Measurements from ENCODE around the gene POLDIP2. TPM values are rescaled to one million over a fixed set of nuclear protein-coding genes. Genes with fewer than 3 reads are reported as not detected.

POLDIP2 gene
- total and polyA plus RNA-seq, 2 of the 13 experiments (the other 11 are each of a cell fraction or from before 2014, with no cell fraction given): 85.9 to 114 TPM

DNA sequence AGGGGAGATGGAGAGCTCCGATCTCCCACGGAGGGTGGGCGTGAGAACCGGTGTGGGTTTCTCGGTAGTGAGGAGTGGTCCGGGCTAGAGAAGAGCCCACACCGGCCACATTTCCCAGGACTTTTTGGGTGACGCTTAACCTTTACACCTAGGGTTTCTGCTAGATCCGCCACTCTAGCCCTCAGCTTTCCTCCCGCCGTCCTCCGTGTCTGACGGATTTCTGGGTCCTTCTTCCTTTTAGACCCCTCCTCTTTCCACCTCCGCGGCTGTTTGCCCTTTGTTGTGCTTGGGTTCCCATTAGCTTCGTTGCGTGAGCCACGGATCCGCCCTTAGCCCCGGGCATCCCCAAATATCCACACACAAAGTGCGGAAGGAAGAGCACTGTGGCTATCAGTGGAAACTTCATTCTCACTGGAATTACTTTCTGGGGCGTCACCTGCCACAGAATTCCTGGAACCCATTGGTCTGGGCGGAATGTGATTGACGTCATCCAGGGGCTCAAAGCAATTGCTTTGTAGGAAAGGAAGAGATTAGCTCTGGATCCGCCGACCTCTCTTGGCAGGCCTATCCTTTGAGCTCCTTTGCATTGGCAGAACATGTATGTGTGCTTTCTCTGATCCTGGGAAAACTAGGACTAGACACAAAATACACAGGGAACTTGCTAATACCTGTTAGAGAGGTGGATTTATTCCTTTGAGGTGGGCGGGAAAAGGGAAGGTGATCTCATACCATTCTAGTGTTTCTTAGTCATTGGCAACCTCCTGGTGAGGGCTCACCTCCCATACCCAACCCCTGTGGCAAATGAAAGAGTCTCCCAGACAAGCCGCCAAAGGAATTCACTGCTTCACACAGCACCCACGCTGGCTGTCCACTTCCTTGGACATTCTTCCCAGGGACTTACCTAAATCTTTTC lies 21.1 kb downstream of the POLDIP2 start (continued):
- TF ChIP-seq NFYC (CRISPR knock-in tag; IDR thresholded peaks at IDR 0.05): peak; percentile 39; the same call in 1 of the 2 replicates
- no peak for TF ChIP-seq GLI4 (CRISPR knock-in tag; IDR thresholded peaks at IDR 0.05; ENCODE audit: borderline replicate concordance)
- TF ChIP-seq PTBP1 (IDR thresholded peaks at IDR 0.05; ENCODE audit: low read depth, low read length, poor library complexity, severe bottlenecking): no peak
- TF ChIP-seq MTF2 (CRISPR knock-in tag; IDR thresholded peaks at IDR 0.05; ENCODE audit: borderline replicate concordance): no peak
- TF ChIP-seq GATA4 (IDR thresholded peaks at IDR 0.05; ENCODE audit: borderline replicate concordance, low read depth): no peak
- TF ChIP-seq GFI1 (CRISPR knock-in tag; IDR thresholded peaks at IDR 0.05; ENCODE audit: borderline replicate concordance): no peak
- TF ChIP-seq ATF1 (CRISPR knock-in tag; IDR thresholded peaks at IDR 0.05): 0 out of 2 replicates have a peak, but pooled peaks have one; percentile 44
- 0 out of 2 replicates have a peak, but pooled peaks have one; percentile 5 for TF ChIP-seq ZNF616 (CRISPR knock-in tag; IDR thresholded peaks at IDR 0.05; ENCODE audit: low read depth)
- TF ChIP-seq, protein P1, sequence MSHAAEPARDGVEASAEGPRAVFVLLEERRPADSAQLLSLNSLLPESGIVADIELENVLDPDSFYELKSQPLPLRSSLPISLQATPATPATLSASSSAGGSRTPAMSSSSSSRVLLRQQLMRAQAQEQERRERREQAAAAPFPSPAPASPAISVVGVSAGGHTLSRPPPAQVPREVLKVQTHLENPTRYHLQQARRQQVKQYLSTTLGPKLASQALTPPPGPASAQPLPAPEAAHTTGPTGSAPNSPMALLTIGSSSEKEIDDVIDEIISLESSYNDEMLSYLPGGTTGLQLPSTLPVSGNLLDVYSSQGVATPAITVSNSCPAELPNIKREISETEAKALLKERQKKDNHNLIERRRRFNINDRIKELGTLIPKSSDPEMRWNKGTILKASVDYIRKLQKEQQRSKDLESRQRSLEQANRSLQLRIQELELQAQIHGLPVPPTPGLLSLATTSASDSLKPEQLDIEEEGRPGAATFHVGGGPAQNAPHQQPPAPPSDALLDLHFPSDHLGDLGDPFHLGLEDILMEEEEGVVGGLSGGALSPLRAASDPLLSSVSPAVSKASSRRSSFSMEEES (CRISPR knock-in tag; IDR thresholded peaks at IDR 0.05): no peak
- no peak for TF ChIP-seq ZNF788 (CRISPR knock-in tag; IDR thresholded peaks at IDR 0.05; ENCODE audit: borderline replicate concordance)
- no peak for TF ChIP-seq YY1 (IDR thresholded peaks at IDR 0.05; ENCODE audit: insufficient read depth, insufficient replicate concordance, low read depth, low read length)
- TF ChIP-seq ZBTB20 (CRISPR knock-in tag; IDR thresholded peaks at IDR 0.05; ENCODE audit: borderline replicate concordance, low read depth): 0 out of 2 replicates have a peak, but pooled peaks have one; percentile 6
- TF ChIP-seq, protein P2, sequence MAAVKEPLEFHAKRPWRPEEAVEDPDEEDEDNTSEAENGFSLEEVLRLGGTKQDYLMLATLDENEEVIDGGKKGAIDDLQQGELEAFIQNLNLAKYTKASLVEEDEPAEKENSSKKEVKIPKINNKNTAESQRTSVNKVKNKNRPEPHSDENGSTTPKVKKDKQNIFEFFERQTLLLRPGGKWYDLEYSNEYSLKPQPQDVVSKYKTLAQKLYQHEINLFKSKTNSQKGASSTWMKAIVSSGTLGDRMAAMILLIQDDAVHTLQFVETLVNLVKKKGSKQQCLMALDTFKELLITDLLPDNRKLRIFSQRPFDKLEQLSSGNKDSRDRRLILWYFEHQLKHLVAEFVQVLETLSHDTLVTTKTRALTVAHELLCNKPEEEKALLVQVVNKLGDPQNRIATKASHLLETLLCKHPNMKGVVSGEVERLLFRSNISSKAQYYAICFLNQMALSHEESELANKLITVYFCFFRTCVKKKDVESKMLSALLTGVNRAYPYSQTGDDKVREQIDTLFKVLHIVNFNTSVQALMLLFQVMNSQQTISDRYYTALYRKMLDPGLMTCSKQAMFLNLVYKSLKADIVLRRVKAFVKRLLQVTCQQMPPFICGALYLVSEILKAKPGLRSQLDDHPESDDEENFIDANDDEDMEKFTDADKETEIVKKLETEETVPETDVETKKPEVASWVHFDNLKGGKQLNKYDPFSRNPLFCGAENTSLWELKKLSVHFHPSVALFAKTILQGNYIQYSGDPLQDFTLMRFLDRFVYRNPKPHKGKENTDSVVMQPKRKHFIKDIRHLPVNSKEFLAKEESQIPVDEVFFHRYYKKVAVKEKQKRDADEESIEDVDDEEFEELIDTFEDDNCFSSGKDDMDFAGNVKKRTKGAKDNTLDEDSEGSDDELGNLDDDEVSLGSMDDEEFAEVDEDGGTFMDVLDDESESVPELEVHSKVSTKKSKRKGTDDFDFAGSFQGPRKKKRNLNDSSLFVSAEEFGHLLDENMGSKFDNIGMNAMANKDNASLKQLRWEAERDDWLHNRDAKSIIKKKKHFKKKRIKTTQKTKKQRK (IDR thresholded peaks at IDR 0.05; ENCODE audit: low read length): no peak
- no peak for TF ChIP-seq TERF1 (CRISPR knock-in tag; IDR thresholded peaks at IDR 0.05)
- 0 out of 2 replicates have a peak, but pooled peaks have one; percentile 18 for TF ChIP-seq IRX3 (CRISPR knock-in tag; IDR thresholded peaks at IDR 0.05; ENCODE audit: borderline replicate concordance, low read depth)
- TF ChIP-seq NFYB (CRISPR knock-in tag; IDR thresholded peaks at IDR 0.05): peak; percentile 32; the same call in 1 of the 2 replicates
- TF ChIP-seq ZNF253 (CRISPR knock-in tag; IDR thresholded peaks at IDR 0.05; ENCODE audit: borderline replicate concordance): no peak
- TF ChIP-seq, protein P3, sequence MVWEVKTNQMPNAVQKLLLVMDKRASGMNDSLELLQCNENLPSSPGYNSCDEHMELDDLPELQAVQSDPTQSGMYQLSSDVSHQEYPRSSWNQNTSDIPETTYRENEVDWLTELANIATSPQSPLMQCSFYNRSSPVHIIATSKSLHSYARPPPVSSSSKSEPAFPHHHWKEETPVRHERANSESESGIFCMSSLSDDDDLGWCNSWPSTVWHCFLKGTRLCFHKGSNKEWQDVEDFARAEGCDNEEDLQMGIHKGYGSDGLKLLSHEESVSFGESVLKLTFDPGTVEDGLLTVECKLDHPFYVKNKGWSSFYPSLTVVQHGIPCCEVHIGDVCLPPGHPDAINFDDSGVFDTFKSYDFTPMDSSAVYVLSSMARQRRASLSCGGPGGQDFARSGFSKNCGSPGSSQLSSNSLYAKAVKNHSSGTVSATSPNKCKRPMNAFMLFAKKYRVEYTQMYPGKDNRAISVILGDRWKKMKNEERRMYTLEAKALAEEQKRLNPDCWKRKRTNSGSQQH (CRISPR knock-in tag; IDR thresholded peaks at IDR 0.05; ENCODE audit: low read depth): 0 out of 2 replicates have a peak, but pooled peaks have one; percentile 72
- TF ChIP-seq NPAS2 (CRISPR knock-in tag; IDR thresholded peaks at IDR 0.05; ENCODE audit: borderline replicate concordance): no peak
- TF ChIP-seq LCORL (IDR thresholded peaks at IDR 0.05): no peak
- 0 out of 2 replicates have a peak, but pooled peaks have one; percentile 9 for TF ChIP-seq LCORL (CRISPR knock-in tag; IDR thresholded peaks at IDR 0.05)
